GM12872 (cell line): ENCODE measurements around the gene MNT.

Experiments used
- TF ChIP-seq, protein P1 (sequence below): IDR thresholded peaks from 3 replicates; pipeline ENCODE4 v1.5.1; 2011; ENCODE audit warnings: low read depth, mild to moderate bottlenecking, low read length, moderate library complexity; ENCODE audit not compliant: insufficient read depth

Gene MNT

DNA sequence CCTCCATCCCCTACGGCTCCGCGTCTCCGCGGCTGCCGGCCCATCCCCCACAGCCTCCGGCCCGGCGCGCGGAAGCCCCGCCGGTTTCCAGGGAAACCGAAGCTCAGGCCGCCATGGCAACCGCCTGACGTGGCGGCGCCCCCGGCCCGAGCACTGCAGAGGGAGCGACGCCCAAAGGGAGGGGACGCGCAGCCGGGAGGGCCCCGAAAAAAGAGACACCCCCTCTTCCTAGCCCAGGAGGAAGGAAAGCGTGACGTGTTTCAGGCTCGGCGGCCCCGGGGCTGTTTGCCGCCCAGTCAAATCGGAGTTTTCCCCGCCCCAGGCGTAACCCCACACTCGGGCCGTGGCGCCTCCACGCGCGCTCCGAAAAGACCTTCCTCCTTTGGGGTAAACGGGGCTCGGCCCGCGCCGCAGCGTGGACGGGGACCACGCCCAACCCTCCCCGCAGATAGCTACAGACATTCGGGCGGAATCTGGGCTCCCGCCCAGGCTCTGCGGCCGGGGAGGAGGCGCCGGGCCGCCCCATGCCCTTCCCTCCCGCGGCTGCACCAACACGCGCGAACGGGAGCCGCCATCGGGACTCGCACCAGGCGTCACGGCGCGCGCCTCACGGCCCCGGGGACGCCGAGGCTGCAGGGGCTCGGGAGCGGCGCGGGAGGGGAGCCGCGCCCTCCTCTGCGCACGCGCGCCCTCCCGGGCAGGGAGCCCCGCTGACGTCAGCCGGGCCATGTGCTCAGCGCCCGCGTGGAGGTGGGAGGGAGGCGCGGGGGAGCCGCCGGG lies 7.5 kb downstream of the MNT start:
- TF ChIP-seq, protein P1, sequence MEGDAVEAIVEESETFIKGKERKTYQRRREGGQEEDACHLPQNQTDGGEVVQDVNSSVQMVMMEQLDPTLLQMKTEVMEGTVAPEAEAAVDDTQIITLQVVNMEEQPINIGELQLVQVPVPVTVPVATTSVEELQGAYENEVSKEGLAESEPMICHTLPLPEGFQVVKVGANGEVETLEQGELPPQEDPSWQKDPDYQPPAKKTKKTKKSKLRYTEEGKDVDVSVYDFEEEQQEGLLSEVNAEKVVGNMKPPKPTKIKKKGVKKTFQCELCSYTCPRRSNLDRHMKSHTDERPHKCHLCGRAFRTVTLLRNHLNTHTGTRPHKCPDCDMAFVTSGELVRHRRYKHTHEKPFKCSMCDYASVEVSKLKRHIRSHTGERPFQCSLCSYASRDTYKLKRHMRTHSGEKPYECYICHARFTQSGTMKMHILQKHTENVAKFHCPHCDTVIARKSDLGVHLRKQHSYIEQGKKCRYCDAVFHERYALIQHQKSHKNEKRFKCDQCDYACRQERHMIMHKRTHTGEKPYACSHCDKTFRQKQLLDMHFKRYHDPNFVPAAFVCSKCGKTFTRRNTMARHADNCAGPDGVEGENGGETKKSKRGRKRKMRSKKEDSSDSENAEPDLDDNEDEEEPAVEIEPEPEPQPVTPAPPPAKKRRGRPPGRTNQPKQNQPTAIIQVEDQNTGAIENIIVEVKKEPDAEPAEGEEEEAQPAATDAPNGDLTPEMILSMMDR: no peak

DNA sequence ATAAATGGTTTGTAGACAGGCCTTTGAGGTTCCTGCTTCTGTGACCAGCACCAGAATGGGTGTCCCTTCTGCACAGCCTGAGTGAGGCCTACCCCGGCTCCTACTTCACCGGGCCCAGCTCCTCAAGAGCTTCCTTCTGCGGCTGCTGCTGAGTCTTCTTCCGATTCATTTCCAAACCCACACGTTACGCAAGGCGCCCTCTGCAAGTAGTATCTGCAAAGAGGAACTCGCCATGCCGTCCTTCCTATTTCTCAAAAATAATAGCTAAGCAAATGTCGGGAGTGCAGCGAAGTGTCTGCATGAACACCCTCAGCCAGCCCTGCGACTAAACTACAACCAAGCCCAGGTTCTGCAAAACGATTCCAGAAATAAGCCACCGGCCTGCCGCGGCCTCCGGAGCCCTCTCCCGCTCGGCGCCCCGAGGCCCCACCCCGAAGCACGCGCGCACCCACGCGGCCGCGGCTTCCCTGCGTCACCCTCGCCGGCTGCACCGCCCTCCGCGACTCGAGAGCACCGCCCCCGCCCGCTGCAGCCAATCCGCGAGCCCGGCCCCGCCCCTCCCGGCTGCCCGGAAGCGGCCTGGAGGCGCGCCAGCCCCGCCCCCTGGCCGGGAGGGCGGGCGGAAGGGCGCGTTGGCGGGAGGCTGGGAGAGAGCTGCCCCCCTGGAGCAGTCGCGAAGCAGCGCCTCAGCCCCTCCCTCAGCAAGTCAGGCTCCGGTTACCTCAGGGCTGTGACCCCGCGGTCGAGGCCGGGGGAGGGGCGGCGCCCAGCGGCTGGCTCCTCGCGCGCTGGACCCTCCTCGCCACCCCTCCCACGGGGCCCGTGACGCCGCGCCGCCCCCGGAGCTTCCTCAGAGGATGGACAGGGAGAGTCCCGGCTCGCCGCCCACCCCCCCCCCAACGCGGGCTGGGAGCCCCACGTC lies 8.3 kb downstream of the MNT start:
- TF ChIP-seq, protein P1: no peak

DNA sequence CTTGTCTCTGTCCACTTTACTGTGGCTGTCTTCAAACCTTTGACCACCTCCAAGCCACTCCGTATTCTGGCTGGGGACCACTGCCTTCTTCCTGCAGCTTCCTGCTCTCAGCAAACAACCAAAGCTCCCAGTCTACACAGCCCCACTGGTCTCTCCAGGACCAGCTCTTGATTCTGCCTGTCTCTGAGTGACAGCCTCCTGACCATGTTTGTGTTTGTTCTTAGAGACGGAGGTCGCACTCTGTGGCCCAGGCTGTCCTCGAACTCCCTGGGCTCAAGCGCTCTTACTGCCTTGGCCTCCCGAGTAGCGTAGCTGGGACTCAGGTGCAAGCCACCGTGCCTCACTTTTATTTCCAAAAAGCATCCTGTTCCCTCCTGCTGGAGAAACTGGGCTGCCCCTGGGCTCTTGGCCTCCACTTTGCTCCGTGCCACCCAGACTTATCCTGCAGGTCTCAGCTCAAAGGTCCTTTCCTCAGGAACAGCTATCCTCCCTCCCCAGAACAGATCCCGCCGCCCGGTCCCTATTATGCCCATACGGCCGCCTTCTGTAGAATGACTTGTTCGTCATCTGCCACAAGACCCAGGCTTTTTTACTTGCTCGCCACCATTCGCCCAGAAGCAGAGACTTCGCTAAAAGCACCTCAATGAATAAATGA lies 9.1 kb downstream of the MNT start:
- TF ChIP-seq, protein P1: no peak

DNA sequence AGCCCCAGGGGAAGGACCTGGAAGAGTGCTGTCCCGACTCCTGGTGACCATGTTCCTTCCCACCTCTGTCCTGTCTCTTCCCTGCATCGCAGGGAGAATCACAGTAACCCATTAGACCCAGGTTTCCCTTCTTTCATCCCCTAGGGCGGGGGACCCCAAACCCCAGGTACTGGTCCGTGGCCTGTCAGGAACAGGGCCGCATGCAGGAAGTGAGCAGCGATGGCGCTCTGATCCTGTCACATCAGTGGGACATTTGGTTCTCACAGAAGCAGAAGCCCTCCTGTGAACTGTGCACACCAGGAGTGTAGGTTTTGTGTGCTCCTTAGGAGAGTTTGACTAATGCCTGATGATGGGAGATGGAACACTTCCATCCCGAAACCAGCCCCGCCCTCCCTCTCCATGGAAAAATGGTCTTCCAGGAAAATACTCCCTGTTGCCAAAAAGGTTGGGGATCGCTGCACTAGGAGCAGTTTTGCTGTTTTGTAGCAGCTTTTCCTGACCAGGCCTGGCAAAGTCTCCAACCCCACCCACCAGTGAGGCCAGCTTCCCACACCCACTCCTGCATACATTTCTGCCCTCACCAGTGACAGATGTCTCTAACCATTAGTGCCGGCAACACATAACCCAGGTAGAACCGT lies 10.5 kb downstream of the MNT start:
- TF ChIP-seq, protein P1: no peak

DNA sequence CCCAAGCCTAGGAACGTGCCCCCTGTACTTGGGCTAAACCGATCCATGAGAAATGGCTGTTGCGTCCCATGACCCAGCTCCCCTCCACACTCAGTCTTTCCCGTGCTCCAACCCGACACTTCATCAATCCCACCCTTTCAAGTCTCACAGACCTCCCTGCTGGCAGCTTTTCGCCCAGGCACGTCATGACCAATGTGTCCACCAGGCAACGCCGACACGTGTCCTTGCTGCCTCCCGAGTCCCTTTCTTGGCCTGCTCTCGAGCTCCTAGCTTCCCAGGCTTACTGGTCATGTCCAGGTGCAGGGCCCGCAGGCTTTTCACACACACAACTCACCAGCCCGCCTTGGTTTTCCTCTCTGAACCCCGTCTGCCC lies 12.2 kb downstream of the MNT start:
- TF ChIP-seq, protein P1: no peak

DNA sequence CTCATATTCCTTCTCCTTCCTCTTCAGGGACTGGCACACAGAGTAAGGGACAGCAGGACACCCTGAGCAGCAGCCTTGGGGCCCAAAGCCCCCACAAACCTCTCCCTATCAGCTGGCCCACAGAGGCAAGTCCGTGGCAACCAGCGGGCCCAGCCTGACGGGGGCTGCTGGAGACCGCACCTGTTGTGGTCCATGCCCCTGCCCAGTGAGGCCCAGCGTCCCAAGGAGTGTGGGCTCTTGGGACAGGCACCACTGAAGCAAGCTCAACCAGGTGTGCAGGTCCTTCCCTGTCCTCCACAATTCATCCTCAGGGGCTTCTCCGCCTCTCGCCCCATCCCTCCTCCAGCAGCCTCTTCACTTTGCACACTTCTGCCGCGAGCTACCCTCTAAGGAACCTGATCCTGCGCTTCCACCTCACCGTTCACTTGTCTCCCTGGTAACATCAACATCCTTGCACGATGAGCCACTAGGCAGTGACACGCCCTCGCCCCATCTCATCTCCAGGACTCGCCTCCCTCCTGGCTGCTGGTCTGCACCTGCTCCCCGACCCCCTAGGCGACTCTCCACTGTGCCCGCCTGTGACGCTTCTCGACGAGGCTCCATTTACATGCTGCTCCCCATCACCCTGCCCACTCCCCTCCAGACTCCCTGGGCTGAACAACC lies 12.7 kb downstream of the MNT start:
- TF ChIP-seq, protein P1: no peak
